DND-41 (cell line): ENCODE measurements around the gene CTNNA3.

ENCODE experiments used
- ATAC-seq: fragments of 200-7000 bp; cut with Tn5 transposase; 3 replicates; pipeline ENCODE4 v1.9.1; 2021; ENCODE audit warnings: low read depth; ENCODE audit not compliant: insufficient read depth
- DNase-seq: peaks from one replicate; pipeline ENCODE4 v3.0.0-alpha.2; 2020
- H2AFZ ChIP-seq: 2 replicates; pipeline ENCODE4 v1.6.0; 2012; ENCODE audit warnings: low read depth, low read length
- H3K27ac ChIP-seq: 2 replicates; pipeline ENCODE4 v1.5.1; 2012; ENCODE audit warnings: low read length, inconsistent platforms
- H3K27me3 ChIP-seq: fragments of 200-600 bp; sonication (generic); 2 replicates; pipeline ENCODE4 v1.6.0; 2012; ENCODE audit warnings: low read length, mild to moderate bottlenecking, inconsistent platforms; ENCODE audit not compliant: insufficient read depth, poor library complexity
- H3K36me3 ChIP-seq: 2 replicates; pipeline ENCODE4 v1.5.1; 2012; ENCODE audit warnings: low read length, inconsistent platforms; ENCODE audit not compliant: insufficient read depth
- H3K4me1 ChIP-seq: 2 replicates; pipeline ENCODE4 v1.5.1; 2012; ENCODE audit warnings: mild to moderate bottlenecking, low read length; ENCODE audit not compliant: insufficient read depth
- H3K4me2 ChIP-seq: 2 replicates; pipeline ENCODE4 v1.6.0; 2012; ENCODE audit warnings: mild to moderate bottlenecking, moderate library complexity, low read length, inconsistent platforms; ENCODE audit not compliant: insufficient read depth
- H3K4me3 ChIP-seq, 2 experiments: fragments of 200-600 bp in 1 of 2; shearing (Covaris generic) in 1 of 2; 2 replicates each; pipeline ENCODE4 v1.5.1; 2012 to 2016; ENCODE audit warnings: inconsistent platforms in 2 of 2, low read length in 2 of 2, mild to moderate bottlenecking in 2 of 2, low read depth in 1 of 2, moderate library complexity in 1 of 2
- H3K79me2 ChIP-seq: 2 replicates; pipeline ENCODE4 v1.6.0; 2012; ENCODE audit warnings: low read length, inconsistent platforms; ENCODE audit not compliant: insufficient read depth
- H3K9ac ChIP-seq: 2 replicates; pipeline ENCODE4 v1.6.0; 2012; ENCODE audit warnings: low read depth, mild to moderate bottlenecking, inconsistent platforms, low read length, moderate library complexity
- H3K9me3 ChIP-seq: 2 replicates; pipeline ENCODE4 v1.5.1; 2012; ENCODE audit warnings: low read length, moderate library complexity, mild to moderate bottlenecking, inconsistent platforms; ENCODE audit not compliant: insufficient read depth, severe bottlenecking
- H4K20me1 ChIP-seq: 2 replicates; pipeline ENCODE4 v1.6.0; 2012; ENCODE audit warnings: low read length; ENCODE audit not compliant: insufficient read depth
- CTCF ChIP-seq: IDR thresholded peaks from 2 replicates; pipeline ENCODE4 v1.5.1; 2012; ENCODE audit warnings: borderline replicate concordance, low read length, moderate library complexity, mild to moderate bottlenecking; ENCODE audit not compliant: poor library complexity, severe bottlenecking; ENCODE audit errors: extremely low read depth
- EZH2 ChIP-seq: IDR thresholded peaks from 3 replicates; pipeline ENCODE4 v1.6.1; 2012; ENCODE audit warnings: borderline replicate concordance, low read depth, mild to moderate bottlenecking, moderate library complexity, low read length, inconsistent platforms; ENCODE audit not compliant: severe bottlenecking

CTNNA3 gene

GRCh38 chr10:66671064-66671463, 1024.9 kb downstream of the CTNNA3 start:
- H2AFZ ChIP-seq, result no peak overlapping the region
- no peaks in the 10 kb centered on the region for H3K9me3 ChIP-seq
- H3K27me3 ChIP-seq, result no peaks in the 10 kb centered on the region
- DNase-seq (no peak), ATAC-seq (no peak)
- no peak overlapping the region for H3K27ac ChIP-seq
- no peaks in the 10 kb centered on the region for H3K36me3 ChIP-seq
- TF ChIP-seq CTCF (no peak), EZH2 (no peak)
- no peaks in the 10 kb centered on the region for H4K20me1 ChIP-seq
- H3K4me2 ChIP-seq, result no peak overlapping the region
- H3K9ac ChIP-seq, result no peak overlapping the region
- no peak overlapping the region for H3K4me3 ChIP-seq
- H3K4me1 ChIP-seq, result no peaks in the 10 kb centered on the region
- H3K79me2 ChIP-seq, result no peaks in the 10 kb centered on the region

- Histone ChIP-seq H3K9me3 (no peaks in the 10 kb centered on the region), H4K20me1 (no peaks in the 10 kb centered on the region), H3K4me3 (no peak overlapping the region), H3K27ac (no peak overlapping the region), H3K36me3 (no peaks in the 10 kb centered on the region), H3K79me2 (no peaks in the 10 kb centered on the region), H2AFZ (no peak overlapping the region), H3K27me3 (no peaks in the 10 kb centered on the region), H3K4me1 (no peaks in the 10 kb centered on the region), H3K4me2 (no peak overlapping the region), H3K9ac (no peak overlapping the region)
- no peak for TF ChIP-seq CTCF
- TF ChIP-seq EZH2, result no peak
- ATAC-seq (no peak), DNase-seq (no peak)
Measured at GRCh38 chr10:66656499-66656898, 1039.5 kb downstream of the CTNNA3 start.

- no peaks in the 10 kb centered on the region for H3K36me3 ChIP-seq
- no peaks in the 10 kb centered on the region for H3K79me2 ChIP-seq
- no peak for DNase-seq
- no peak overlapping the region for H3K27ac ChIP-seq
- no peak overlapping the region for H3K4me2 ChIP-seq
- H3K9me3 ChIP-seq, result no peaks in the 10 kb centered on the region
- no peaks in the 10 kb centered on the region for H3K27me3 ChIP-seq
- H3K4me3 ChIP-seq, result no peak overlapping the region
- H4K20me1 ChIP-seq, result no peaks in the 10 kb centered on the region
- H2AFZ ChIP-seq, result no peak overlapping the region
- no peak for ATAC-seq
- H3K9ac ChIP-seq, result no peak overlapping the region
- no peaks in the 10 kb centered on the region for H3K4me1 ChIP-seq
- TF ChIP-seq CTCF (no peak), EZH2 (no peak)
Measured at GRCh38 chr10:66654861-66655260, 1041.1 kb downstream of the CTNNA3 start.

GRCh38 chr10:66651308-66652082, 1044.5 kb downstream of the CTNNA3 start:
- no peak for ATAC-seq
- no peak for DNase-seq

More at GRCh38 chr10:66651308-66652082, 1044.5 kb downstream of the CTNNA3 start:
- H3K9me3 ChIP-seq, result no peaks in the 10 kb centered on the region
- H3K27ac ChIP-seq, result no peak overlapping the region
- no peak overlapping the region for H3K4me3 ChIP-seq
- no peaks in the 10 kb centered on the region for H3K27me3 ChIP-seq
- no peak overlapping the region for H3K4me2 ChIP-seq
- no peaks in the 10 kb centered on the region for H4K20me1 ChIP-seq
- no peaks in the 10 kb centered on the region for H3K79me2 ChIP-seq
- H3K9ac ChIP-seq, result no peak overlapping the region
- TF ChIP-seq EZH2 (no peak), CTCF (no peak)
- no peaks in the 10 kb centered on the region for H3K36me3 ChIP-seq
- no peak overlapping the region for H2AFZ ChIP-seq
- no peaks in the 10 kb centered on the region for H3K4me1 ChIP-seq
